HG03521 (cell line): ENCODE data around the gene B3GNT7.
"Not testable (repeated sequence)": the region's sequence is repeated elsewhere in the genome, so short reads cannot be mapped to it uniquely, and the experiment has no call there.

ENCODE experiments used
- ATAC-seq: cut with Tn5 transposase; IDR thresholded peaks from one replicate; pipeline ENCODE4 v1.9.1; 2021; ENCODE audit warnings: mild to moderate bottlenecking, moderate library complexity; ENCODE audit not compliant: unreplicated experiment

The B3GNT7 gene

DNA sequence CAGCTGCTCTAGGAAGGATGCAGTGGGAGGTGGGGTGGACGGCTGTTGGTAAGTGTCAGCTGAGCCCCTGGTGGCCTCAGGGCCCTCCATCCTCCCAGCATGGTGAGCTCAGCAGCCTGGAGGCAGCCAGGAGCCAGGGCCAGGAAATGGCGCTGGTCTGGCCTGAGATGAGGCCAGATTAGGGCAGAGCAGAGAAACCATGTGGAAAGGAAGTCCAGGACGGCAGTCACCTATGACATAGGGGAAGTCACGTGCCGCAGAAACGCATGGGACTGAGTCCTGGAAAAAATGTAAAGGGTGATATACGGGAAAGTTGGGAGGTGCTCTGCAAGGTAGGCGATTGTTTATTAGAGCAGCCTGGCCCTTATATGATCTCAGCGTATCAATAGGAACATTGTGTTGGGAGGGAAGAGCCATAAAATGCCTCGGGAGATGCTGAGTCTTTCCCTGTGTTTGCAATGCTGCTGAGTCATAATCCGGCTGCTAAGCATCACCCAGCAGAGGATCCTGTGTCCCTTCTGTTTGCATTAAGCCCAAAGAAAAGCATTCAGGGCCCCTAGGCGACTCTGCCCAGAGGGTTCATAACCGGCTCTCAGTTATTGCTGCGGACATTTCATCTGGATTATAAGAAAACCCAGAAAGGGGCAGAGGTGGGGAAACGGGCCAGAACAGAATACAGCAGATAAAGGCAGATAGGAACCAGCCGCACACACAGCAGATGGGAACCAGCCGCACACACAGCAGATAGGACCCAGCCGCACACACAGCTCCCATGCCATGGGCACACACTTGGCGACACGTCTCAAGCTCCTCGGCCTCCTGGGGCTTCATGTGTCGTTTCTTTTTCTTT, 30.3 kb upstream of the B3GNT7 start:
- no peak for ATAC-seq

DNA sequence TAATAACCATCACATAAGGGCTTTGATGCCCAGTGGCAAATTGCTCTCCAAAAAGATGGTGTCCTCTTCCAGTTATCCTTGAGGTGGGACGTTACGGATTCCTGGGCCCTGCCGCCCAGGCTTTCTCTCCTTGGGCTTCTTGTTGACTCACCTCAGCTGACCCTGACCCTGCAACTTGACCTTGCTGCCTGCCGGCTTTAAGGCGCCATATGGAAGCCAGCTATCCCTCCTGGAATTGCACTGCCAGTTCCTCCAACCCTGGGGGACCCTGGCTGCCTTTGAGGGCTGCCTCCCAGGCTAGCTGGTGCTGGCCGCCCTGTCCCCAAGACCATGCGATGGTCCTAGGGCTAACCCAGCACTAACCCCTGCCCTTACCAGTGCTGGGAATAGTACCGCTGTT, 28.3 kb upstream of the B3GNT7 start:
- ATAC-seq, result no peak

DNA sequence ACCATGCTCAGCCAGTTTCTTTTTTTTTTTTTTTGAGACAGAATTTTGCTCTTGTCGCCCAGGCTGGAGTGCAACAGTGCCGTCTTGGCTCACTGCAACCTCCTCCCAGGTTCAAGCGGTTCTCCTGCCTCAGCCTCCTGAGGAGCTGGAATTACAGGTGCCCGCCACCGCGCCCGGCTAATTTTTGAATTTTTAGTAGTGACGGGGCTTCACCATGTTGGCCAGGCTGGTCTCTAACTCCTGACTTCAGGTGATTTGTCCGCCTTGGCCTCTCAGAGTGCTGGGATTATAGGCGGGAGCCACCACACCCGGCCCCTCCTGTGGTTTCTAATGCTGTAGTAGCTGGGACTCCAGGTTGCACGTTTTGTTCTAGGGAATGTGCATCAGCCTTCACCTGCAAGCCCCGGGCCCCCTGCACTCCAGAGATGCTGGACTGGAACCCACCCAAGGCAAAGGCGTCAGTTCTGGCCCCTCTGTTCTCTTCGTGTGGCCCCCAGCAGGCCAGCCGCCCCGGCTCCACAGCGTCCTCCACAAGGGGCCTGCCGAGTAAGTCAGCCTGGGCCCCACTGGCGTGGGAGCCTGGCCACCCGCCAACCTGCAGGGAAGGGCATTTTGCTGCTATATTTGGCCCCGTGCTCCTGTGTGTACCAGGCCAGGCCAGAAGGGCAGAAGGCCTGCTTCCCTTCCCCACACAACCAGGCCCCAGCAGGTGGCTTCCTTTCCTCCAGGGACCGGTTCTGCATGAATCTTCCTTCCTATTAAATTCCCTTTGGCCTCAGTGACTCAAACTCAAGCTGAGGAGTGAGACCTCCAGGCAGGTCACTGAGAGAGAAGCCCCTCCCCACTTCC, 25.7 kb upstream of the B3GNT7 start:
- ATAC-seq, result no peak

DNA sequence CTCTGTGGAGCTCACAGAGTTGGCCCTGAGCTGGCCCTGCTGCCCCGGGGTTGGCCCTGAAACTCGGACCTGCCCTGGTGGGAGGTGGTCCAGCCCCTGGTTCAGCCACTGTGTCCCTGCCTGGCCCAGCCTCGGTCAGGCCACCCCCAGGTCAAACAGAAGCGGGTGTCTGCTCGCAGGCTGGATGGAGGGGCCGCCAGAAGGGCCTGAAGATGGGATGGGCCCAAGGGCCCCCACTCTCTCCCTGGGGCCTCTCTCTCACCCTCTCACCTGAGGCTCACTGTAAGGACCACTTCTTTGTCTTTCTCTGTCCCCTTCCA, 25.1 kb upstream of the B3GNT7 start:
- ATAC-seq, result no peak

DNA sequence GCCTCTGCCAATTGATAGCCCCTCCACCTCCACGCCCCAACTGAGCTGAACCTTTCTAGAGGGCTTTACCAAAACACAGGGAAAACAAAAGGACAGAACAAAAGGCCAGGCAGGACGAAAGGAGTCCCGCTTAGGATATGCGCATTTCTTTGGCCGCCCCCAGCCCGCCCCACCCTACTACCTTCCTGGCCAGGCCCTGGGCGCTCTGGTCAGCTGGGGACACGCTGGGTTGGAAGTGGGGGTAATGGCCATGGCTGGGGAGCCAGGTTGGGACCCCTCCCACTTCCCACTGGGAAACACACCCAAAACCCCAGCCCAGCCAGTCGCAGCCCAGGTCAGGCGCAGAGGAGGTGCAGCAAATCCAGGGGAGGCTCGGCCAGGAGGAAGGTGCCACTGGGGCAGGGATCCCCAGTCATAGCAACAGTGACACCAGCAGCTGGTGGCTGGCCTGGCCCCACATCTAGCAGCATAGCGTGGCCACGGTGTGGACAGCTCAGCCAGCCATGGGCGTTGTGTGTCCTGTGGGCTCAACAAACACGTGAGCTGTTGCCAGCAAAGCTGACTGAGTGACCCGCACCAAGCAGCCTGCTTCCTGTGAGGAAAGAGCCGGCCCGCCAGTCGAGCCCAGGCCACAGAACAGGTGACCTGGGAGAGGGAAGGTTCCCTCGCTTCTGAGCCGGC, 24.6 kb upstream of the B3GNT7 start:
- no peak for ATAC-seq

DNA sequence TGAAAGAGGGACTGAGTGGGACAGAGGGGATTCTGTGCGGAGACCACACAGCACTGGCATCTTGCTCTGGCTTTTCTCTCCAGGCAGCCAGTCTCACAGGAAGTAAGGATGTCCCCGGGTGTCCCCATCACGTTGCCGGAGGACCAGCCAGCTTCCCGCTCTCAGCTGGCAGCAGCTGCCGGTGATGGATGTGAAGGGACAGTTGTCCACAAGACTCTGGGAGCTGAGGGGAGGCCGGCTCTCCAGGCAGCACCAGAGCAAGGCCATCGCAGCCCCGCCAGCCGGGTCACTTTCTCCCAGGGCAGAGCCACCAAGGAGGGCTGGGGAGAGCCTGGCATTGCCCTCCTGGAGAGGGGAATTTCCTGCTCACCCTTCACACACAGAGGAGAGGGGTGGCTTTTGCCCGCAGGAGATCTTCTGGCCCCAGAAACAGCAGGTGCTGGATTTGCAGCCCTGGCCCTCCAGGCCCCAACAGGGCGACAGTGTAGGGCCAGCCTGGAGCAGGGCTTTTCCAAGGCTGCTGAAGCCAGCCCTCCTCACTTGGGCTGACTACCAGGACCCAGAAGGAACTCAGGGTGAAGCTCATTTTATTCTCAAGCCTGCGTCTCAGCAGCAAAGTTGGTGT, 24.0 kb upstream of the B3GNT7 start:
- ATAC-seq, result no peak

DNA sequence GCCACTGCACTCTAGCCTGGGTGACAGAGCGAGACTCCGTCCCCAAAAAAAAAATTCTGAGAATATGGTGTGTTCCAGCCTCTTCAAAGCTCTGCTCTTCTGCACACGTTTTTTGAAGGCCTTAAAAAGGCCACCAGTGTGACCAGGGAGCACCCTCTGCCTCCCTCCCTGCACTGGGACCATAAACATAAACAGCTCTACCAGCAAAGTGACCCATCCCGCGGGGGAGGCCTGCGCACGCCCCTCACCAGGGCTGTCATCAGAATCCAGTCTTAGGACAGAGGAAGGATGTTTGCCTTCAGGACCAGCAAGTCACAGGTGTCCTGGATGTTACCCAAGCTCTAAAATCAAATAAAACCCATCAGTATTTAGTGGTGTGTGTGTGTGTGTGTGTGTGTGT, 23.2 kb upstream of the B3GNT7 start:
- no peak for ATAC-seq

DNA sequence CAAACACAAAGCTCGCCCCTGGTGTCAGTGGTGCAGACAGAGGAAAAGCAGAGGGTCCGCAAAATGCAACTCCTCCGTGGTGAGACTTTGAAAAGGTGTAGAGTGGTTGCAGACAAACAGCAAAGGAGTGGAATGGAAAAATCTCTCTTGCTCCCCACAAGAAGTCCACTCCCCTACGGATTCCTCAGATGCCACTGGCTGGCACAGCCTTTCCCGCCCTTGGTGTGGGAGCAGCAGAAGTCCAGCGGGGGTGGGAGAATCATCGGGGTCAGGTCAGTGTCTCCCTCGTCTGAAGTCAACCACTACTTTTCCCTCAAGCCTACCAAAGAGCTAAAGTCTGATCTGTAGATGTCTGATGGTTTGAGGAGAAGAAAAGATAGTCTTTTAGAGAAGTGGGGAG, 22.3 kb upstream of the B3GNT7 start:
- no peak for ATAC-seq

DNA sequence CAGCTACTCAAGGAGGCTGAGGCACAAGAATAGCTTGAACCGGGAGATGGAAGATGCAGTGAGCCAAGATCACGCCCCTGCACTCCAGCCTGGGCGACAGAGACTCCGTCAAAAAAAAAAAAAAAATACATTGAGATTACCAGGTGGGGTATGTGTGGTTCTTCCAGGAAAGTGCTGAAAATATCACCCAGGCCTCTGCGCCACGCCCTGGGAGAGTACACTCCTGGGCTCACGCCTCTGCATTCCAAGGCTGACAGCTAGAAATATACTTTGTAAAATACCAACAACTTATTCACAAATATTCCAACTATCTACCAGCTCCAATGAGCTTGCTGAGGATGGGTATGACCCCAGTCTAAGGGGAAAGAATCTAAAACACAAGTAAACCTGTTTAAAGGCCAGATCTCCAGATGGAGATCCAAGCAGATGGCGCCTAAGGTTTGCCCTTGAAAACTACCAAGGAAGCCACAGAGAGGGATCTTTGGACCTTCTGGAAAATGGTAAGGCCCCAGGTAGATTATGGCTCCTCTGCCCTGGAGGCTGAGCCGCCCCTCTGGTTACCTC, 21.6 kb upstream of the B3GNT7 start:
- ATAC-seq, result no peak

DNA sequence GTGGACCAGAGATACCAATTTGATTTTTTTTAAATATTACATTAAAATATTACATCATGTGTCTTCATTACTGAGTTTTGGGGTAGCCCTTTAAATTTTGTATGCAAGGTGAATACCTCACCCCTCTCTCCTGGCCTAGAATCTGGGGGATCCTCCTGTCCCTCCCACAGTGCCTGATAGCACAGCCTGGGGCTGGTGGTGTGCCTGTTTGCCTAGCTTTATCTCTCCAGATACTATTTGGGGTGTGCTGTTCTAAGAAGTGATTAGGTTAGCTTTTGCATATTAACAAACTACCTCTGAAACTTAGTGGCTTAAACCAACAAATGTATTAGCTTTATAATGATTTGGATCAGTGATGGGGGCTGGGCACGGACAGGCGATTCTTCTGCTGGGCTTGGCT, 20.7 kb upstream of the B3GNT7 start:
- no peak for ATAC-seq

DNA sequence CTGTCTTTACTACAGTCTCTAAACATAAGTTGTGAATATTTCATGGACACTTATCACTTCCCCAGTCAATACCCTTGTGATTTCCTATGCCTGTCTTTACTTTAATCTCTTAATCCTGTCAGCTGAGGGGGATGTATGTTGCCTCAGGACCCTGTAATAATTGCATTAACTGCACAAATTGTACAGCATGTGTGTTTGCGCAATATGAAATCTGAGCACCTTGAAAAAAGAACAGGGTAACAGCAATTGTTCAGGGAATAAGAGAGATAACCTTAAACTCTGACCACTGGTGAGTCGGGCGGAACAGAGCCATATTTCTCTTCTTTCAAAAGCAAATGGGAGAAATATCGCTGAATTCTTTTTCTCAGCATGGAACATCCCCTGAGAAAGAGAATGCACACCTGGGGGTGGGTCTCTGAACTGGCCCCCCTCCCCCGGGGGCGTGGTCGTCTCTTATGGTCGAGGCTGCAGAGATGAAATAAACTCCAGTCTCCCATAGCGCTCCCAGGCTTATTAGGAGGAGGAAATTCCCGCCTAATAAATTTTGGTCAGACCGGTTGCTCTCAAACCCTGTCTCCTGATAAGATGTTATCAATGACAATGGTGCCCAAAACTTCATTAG, 19.4 kb upstream of the B3GNT7 start:
- ATAC-seq, result not testable (repeated sequence)

DNA sequence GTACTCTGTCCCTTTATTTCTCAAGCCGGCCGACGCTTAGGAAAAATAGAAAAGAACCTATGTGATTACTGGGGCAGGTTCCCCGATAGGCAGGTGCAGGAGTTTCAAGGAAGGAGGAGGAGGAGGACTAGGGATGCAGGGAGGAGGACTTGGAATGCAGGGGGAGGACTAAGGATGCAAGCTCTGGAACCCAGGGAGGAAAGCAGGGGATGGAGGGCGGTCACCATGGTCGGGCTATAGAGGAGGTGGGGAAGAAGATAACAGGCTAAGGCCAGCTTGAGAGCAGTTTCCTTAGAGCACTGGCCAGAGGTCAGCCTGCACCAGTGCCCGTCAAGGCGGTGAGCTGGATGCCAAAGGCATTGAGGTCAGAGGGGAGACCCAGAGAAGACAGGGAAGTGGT, 18.7 kb upstream of the B3GNT7 start:
- ATAC-seq, result no peak

DNA sequence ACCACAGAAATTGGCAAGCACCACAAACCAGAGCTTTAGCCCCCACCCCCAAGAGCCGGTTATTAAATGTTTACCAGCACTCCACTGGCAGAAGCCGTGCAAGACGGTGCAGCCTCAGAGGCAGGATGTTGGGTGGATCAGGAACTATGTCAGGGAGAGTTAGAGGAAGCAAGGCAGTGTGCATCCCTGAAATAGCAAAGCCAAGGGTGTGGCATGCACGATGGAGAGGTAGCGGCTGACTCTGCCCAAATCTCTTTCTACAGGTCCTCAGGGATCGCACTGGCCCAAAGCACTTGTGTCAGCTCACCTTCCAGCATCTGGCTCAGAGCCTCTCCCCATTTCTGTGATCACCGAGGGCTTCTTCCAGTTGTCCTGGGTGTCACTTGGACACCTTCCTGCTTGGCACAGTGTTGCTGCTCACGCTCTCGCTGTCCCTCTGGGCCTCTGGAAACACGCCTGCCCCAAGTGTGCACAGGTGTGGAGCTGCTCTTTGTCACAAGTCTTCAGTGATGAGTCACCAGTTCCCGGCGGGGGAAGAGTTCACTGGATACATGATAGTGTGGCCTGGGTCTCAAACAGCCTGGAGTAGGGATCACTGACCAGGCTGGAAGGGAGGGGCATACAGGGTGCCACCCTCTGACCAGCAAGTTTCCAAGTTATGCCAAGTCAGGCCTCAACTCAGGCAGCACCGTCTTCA, 17.3 kb upstream of the B3GNT7 start:
- ATAC-seq, result no peak

DNA sequence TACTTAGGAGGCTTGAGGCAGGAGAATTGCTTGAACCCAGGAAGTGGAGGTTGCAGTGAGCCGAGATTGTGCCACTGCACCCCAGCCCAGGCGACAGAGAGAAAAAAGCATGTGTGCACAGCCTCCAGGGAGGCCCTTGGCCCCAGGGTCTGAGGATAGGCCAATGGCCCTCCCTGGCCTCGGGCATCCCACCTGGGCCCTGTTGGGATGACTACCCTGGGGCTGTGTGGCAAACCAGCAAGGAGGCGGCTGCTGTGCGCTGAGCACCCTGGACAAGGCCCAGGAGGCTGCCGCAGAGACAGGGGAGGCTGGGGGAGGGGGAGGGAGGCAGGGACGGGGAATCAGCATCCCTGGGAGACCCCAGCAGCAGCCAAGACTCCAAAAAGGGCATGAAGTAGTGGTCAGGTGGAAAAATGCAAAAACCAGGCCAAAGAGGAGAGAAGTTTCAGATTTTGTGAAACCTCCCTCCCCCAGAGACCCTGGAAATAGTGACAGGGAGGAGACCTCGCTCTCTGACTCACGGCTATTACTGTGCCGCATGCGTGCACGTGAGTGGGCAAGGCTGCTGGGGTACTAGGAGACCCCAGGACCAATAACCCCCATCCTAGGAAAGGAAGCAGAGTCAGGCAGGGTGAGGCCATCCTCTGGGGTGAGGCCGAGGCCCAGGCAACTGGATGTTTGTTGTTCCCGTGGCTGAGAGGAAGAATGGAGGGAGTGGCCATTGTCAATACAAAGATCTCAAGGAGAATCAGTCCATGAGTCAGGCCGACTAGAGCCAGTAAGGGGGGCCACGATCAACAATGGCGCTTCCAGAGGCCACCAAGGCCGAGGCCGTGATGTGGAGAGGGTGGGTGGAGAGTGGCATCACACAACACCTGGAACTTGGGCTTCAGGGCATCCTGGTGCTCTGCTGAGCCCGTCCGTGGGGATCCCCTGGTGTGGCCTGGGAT, 16.0 kb upstream of the B3GNT7 start:
- ATAC-seq, result no peak

DNA sequence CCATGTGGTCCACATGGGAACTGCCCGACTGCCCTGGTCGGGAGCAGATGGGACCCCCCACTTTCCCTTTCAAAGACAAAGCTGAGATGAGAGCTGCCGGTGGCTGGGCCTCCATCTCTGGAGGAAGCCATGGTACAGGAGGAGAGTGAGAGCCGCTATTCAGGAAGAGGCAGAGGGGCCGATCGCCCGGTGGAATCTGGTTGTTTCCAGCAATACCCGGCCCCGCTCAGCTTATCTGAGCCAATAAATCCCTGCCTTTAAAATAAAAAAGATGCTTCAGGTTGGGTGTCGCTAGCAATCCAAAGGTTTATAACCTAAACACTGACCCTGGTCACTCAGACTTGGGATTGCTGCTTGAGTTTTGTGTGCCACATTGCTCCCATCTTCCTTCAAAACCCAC, 15.2 kb upstream of the B3GNT7 start:
- ATAC-seq, result no peak

DNA sequence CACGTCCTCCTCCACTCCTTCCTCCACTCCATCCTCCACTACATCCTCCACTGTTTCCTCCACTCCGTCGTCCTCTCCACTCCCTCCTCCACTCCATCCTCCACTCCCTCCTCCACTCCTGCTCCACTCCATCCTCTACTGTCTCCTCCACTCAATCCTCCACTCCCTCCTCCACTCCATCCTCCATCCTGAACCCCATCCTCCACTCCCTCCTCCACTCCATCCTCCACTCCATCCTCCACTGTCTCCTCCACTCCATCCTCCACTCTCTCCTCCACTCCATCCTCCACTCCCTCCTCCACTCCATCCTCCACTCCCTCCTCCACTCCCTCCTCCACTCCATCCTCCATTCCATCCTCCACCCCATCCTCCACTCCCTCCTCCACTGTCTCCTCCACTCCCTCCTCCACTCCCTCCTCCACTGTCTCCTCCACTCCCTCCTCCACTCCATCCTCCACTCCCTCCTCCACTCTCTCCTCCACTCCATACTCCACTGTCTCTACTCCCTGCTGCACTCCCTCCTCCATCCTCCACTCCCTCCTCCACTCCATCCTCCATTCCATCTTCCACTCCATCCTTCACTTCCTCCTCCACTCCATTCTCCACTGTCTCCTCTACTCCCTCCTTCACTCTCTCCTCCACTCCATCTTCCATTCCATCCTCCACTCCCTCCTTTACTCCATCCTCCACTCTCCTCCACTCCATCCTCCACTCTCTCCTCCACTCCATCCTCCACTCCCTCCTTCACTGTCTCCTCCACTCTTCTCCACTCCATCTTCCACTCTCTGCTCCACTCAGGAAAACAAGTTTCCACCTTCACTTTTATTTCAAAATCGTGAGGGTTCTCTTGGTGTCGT, 14.3 kb upstream of the B3GNT7 start:
- no peak for ATAC-seq

DNA sequence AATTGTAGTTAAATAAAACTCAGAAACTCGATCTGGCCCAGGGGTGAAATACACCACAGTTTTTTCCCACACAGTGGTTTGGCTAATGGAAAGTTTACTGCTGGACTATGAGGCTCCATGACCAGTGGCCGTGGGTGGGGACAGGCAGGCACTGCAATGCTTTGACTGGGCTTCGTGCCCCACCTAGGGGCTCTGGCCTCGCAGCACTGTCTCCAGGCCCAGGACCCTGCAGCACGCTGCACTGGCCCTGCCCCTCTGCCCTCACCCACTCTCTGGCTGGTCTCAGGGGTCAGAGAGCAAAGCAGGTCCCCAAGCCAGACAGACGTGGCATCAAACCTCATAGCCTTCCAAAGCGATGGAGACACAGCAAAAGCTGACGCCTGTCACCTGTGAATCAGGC, 13.4 kb upstream of the B3GNT7 start:
- ATAC-seq, result no peak
